Thyroid gland (tissue), 4 donors: ENCODE results near the gene PAPPA2. TPM values are rescaled to one million over a fixed set of nuclear protein-coding genes. Genes with fewer than 3 reads are reported as not detected.

Source experiments
- DNase-seq, 2 donors: peaks; one replicate each; pipeline ENCODE4 v3.0.0-alpha.2; 2019
- H3K27ac ChIP-seq, 3 donors: fragments of 200-600 bp; sonication (generic); 1 replicate in 2 of 3; 2 replicates in 1 of 3; pipeline ENCODE4 v1.5.1; 2016 to 2019; ENCODE audit warnings: mild to moderate bottlenecking in 1 of 3, moderate library complexity in 1 of 3
- H3K27me3 ChIP-seq: fragments of 200-600 bp; sonication (generic); one replicate; pipeline ENCODE4 v1.5.1; 2019
- H3K36me3 ChIP-seq, 2 donors: fragments of 200-600 bp; sonication (generic); one replicate each; pipeline ENCODE4 v1.5.1; 2016 to 2019
- H3K4me1 ChIP-seq, 2 donors: fragments of 200-600 bp; sonication (generic); one replicate each; pipeline ENCODE4 v1.5.1; 2017 to 2019
- H3K4me3 ChIP-seq, 3 donors: fragments of 200-600 bp; sonication (generic); replicated peaks in 1 of 3; 1 replicate in 2 of 3; 2 replicates in 1 of 3; pipeline ENCODE4 v1.5.1; 2016; ENCODE audit warnings: mild to moderate bottlenecking in 1 of 3
- H3K9me3 ChIP-seq: fragments of 200-600 bp; sonication (generic); one replicate; pipeline ENCODE4 v1.5.1; 2017
- CTCF ChIP-seq, 6 experiments: fragments of 200-600 bp in 3 of 6; fragments of 450-650 bp in 3 of 6; sonication (generic) in 3 of 6; IDR thresholded peaks; one replicate each; pipeline ENCODE4 v1.5.1; 2016 to 2019; ENCODE audit warnings: antibody characterized with exemption in 6 of 6, mild to moderate bottlenecking in 2 of 6, inconsistent platforms in 1 of 6, moderate library complexity in 1 of 6
- POLR2A ChIP-seq, 2 donors: fragments of 450-650 bp; IDR thresholded peaks; one replicate each; pipeline ENCODE4 v1.6.1; 2017; ENCODE audit warnings: antibody characterized with exemption in 2 of 2, mild to moderate bottlenecking in 2 of 2, moderate library complexity in 1 of 2
- WGBS, 2 donors: methylation state at CpG; one replicate each; pipeline ENCODE4 v1.1.5; 2017; 5-methylcytosine and 5-hydroxymethylcytosine counted together
- intact Hi-C: fragments of 100-400 bp; cut with DNase I; formaldehyde crosslinking; loops from one replicate; pipeline ENCODE4 v1.15.1; 2023
- total RNA-seq, 4 donors: library from RNA; depleted of rRNA; stranded (reverse); fragments of >200 nt; gene quantifications; one replicate each; pipeline ENCODE4 v1.2.3, GENCODE V29; 2016

PAPPA2 gene
- total RNA-seq, 4 donors from 2014 or later, result 1.1 to 2.7 (median 1.6) TPM

DNA sequence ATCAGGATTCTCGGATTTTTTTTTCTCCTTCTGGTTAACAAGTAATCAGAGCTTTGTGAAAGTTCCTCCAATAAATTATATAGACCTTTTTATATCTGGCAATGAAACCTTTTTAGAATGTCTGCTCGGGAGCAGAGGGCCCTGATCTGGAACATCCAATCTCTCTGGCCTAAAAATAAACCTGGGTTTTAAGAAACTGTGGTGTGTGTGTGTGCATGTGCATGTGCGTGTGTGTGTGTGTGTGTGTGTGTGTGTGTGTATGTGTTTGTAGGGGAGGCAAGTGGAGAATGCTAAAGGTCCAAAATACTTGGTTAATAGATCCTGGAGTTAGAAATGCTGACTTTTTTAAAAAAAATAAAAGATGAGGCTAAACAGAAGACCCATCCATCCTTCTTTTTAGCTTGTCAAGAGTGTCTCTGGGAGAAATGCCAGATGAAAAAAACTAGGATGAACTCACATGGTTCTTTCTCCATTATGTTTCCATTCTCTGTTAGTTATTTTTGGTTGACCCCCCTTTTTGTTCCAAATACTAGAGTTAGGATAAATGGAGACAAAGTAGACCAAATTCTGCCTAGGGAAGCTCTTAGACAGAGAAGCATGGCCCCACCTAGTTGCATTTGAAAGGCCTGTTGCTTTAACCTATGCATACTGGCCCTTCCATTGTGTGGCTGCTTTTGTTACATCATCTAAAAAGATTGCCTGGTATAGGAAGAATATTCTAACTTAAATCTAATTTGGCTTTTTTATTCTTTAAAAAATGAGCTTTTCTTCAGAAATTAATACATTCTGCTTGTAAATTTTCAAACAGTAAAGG is 175.9 kb downstream of the PAPPA2 start:
- H3K27ac ChIP-seq, result no peak overlapping the region
- H3K27me3 ChIP-seq, result no peaks in the 10 kb centered on the region
- H3K9me3 ChIP-seq, result no peaks in the 10 kb centered on the region
- H3K4me3 ChIP-seq, result no peak overlapping the region
- no peak for TF ChIP-seq POLR2A (IDR thresholded peaks at IDR 0.05)
- no peak for TF ChIP-seq CTCF (IDR thresholded peaks at IDR 0.05)
- DNase-seq, result no peak
- intact Hi-C loops, result no loop called here
- WGBS, 2 donors, result 60 to 81% methylated on average over 3 of the region's 3 CpGs
- H3K36me3 ChIP-seq, result no peaks in the 10 kb centered on the region
- no peaks in the 10 kb centered on the region for H3K4me1 ChIP-seq

DNA sequence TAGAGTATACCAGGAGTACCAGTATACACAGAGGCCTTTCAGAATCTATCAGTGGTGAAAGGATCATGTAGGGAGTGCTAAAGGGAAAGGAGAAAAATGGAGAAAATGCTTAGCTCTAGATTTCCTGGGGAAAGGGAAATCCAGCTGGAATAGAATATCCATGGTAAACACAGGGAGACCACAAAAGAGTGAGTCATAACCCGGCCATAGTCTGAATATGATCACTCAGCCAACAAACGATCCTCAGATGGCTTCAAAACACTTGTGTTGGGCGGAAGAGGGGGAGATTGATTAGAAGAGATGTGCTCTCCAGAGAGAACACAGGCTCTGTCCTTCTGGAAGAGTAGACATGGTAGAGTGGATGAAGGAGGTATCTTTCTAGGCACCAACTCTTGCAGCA is 180.6 kb downstream of the PAPPA2 start:
- intact Hi-C loops, result no loop called here
- H3K9me3 ChIP-seq, result no peaks in the 10 kb centered on the region
- no peak overlapping the region for H3K4me3 ChIP-seq
- WGBS, 2 donors, result 46 to 84% methylated on average over 3 of the region's 3 CpGs
- no peaks in the 10 kb centered on the region for H3K27me3 ChIP-seq
- no peak overlapping the region for H3K27ac ChIP-seq
- H3K36me3 ChIP-seq, result no peaks in the 10 kb centered on the region
- DNase-seq, result no peak
- H3K4me1 ChIP-seq, result no peaks in the 10 kb centered on the region
- TF ChIP-seq CTCF (IDR thresholded peaks at IDR 0.05), result no peak
- no peak for TF ChIP-seq POLR2A (IDR thresholded peaks at IDR 0.05)

DNA sequence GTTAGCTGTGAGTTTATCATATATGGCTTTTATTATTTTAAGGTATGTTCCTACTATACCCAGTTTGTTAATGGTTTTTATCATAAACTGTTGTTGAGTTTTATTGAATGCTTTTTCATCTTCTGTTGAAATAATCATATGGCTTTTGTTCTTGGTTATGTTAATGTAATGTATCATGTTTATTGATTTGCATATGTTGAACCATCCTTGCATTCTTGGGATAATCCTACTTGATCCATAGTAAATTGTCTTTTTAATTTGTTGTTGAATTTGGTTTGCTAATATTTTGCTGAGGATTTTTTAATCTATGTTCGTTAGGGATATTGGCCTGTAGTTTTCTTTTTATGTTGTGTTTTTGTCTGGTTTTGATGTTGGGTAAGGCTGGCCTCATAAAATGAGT is 185.6 kb downstream of the PAPPA2 start:
- intact Hi-C loops, result no loop called here
- H3K27me3 ChIP-seq, result no peaks in the 10 kb centered on the region
- no peaks in the 10 kb centered on the region for H3K9me3 ChIP-seq
- DNase-seq, result no peak
- no peak overlapping the region for H3K27ac ChIP-seq
- 69 to 70% methylated on average over 1 of the region's 1 CpG for WGBS, 2 donors
- H3K36me3 ChIP-seq, result no peaks in the 10 kb centered on the region
- no peaks in the 10 kb centered on the region for H3K4me1 ChIP-seq
- TF ChIP-seq CTCF (IDR thresholded peaks at IDR 0.05), result no peak
- no peak for TF ChIP-seq POLR2A (IDR thresholded peaks at IDR 0.05)
- H3K4me3 ChIP-seq, result no peak overlapping the region

DNA sequence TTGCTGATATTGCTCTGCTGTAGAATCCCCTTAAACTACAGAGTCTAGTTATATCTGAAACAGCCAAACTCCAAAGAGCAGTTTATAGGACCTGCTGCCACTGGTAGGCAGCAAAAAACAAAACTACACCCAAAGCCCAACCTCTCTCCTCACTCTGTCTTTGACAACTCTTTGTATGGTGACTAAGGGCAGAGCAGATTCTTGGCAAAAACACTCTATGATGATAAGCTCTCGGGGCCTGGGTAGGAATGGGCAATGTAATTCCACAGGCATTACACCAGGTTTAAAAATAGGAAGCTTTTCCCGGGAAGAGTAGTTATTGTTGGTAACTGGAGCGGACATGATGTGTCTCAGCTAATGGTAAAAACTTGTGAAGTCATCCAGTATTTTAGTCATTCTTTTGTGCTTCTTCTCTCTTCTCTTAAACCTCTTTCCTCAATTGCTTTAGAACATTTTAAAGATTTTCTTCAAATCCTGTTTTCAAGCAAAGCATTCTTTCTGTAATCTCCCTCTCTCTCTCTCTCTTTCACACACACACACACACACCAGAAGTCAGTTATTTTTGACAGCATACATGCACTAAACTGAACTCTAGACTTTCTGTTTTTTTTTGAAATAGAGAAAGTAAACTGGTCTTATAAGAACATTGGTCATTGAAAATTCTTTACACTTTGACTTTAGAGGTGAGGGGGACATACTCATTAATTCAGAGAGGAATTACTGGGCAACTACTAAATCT is 193.5 kb downstream of the PAPPA2 start:
- H3K4me3 ChIP-seq, result no peak overlapping the region
- no peak for DNase-seq
- WGBS, 2 donors, result 62 to 72% methylated on average over 3 of the region's 3 CpGs
- no peaks in the 10 kb centered on the region for H3K36me3 ChIP-seq
- H3K27ac ChIP-seq, result no peak overlapping the region
- H3K9me3 ChIP-seq, result no peaks in the 10 kb centered on the region
- TF ChIP-seq CTCF (IDR thresholded peaks at IDR 0.05) (no peak), POLR2A (IDR thresholded peaks at IDR 0.05) (no peak)
- H3K4me1 ChIP-seq, result no peaks in the 10 kb centered on the region
- H3K27me3 ChIP-seq, result no peaks in the 10 kb centered on the region
- intact Hi-C loops, result no loop called here

DNA sequence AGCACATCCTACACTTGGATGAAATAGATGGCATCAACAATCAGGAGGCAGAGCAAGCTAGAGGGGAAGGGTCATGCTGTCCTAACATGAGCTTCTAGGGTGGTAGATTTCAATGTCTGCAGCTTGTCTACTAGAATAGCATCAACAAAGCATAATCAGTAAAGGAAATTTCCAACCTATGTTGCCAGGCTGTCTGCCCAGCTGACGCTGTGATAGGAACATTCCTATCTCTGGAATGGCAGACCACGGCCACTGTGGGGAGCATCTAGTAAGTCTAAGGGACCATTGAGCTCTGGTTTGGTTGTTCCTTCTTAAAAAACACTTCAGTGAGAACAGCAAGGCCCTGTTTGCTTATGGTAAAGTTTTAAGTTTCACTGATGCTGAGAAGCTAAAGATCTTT is 206.8 kb downstream of the PAPPA2 start:
- Histone ChIP-seq H3K27me3 (no peaks in the 10 kb centered on the region), H3K36me3 (no peaks in the 10 kb centered on the region), H3K4me1 (no peaks in the 10 kb centered on the region), H3K27ac (no peak overlapping the region), H3K4me3 (no peak overlapping the region), H3K9me3 (no peaks in the 10 kb centered on the region)
- no peak for TF ChIP-seq CTCF (IDR thresholded peaks at IDR 0.05)
- no peak for DNase-seq
- WGBS, 2 donors, result 80 to 85% methylated on average over 2 of the region's 2 CpGs
- intact Hi-C loops, result no loop called here
